IMR-90 (cell line): ENCODE data around the gene BCAP31. TPM values are rescaled to one million over a fixed set of nuclear protein-coding genes. Genes with fewer than 3 reads are reported as not detected.

Source experiments
- ATAC-seq: fragments of 200-7000 bp; cut with Tn5 transposase; 2 replicates; pipeline ENCODE4 v1.9.1; 2020; ENCODE audit warnings: low read depth, mild to moderate bottlenecking, moderate library complexity
- BruUV-seq: library from RNA; stranded (reverse); fragments of 400-500 nt; replicated peaks from 2 replicates; lab custom pipeline; 2021; lab: Mats Ljungman, UMichigan
- CTCF ChIA-PET: fragments of 300-600 bp; formaldehyde crosslinking; extraction: SDS; loops from one replicate; lab custom pipeline; 2021; ENCODE audit warnings: antibody characterized with exemption; lab: Yijun Ruan, JAX
- POLR2A ChIA-PET: fragments of 300-600 bp; sonication (Branson Sonifier 250); formaldehyde crosslinking; loops from one replicate; lab custom pipeline; 2022; ENCODE audit warnings: antibody characterized with exemption; ENCODE audit not compliant: unreplicated experiment; lab: Charles Lee
- DNase-seq: peaks from one replicate; pipeline ENCODE4 v3.0.0; 2013
- H2AFZ ChIP-seq: replicated peaks from 2 replicates; pipeline ENCODE3; 2013; ENCODE audit warnings: low read length, mild to moderate bottlenecking; ENCODE audit not compliant: poor library complexity
- H2AK5ac ChIP-seq: 2 replicates; pipeline ENCODE4 v1.6.1; 2013; ENCODE audit warnings: low read depth, low read length, inconsistent platforms
- H2AK9ac ChIP-seq: replicated peaks from 2 replicates; pipeline ENCODE3; 2013; ENCODE audit warnings: mild to moderate bottlenecking, low read depth, low read length, moderate library complexity; ENCODE audit not compliant: poor library complexity
- H2BK120ac ChIP-seq: 2 replicates; pipeline ENCODE4 v1.6.1; 2013; ENCODE audit warnings: low read depth, low read length, inconsistent platforms
- H2BK15ac ChIP-seq: 3 replicates; pipeline ENCODE4 v1.6.1; 2013; ENCODE audit warnings: low read depth, low read length, inconsistent platforms
- H2BK20ac ChIP-seq: 2 replicates; pipeline ENCODE4 v1.6.1; 2013; ENCODE audit warnings: low read depth, mild to moderate bottlenecking, inconsistent platforms, low read length, moderate library complexity
- H2BK5ac ChIP-seq: 2 replicates; pipeline ENCODE4 v1.6.1; 2013; ENCODE audit warnings: mild to moderate bottlenecking, low read depth, low read length, inconsistent platforms; ENCODE audit not compliant: poor library complexity, severe bottlenecking
- H3K14ac ChIP-seq: replicated peaks from 2 replicates; pipeline ENCODE4 v1.6.1; 2013; ENCODE audit warnings: low read depth, low read length, inconsistent platforms
- H3K18ac ChIP-seq: 2 replicates; pipeline ENCODE4 v1.6.1; 2013; ENCODE audit warnings: low read depth, low read length, control low read depth
- H3K23ac ChIP-seq: 2 replicates; pipeline ENCODE4 v1.6.1; 2013; ENCODE audit warnings: low read depth, low read length, inconsistent platforms
- H3K27ac ChIP-seq: 2 replicates; pipeline ENCODE4 v1.5.1; 2013; ENCODE audit warnings: mild to moderate bottlenecking, control low read depth, low read length; ENCODE audit not compliant: insufficient read depth
- H3K27me3 ChIP-seq: 2 replicates; pipeline ENCODE4 v1.6.1; 2013; ENCODE audit warnings: low read length; ENCODE audit not compliant: control insufficient read depth, insufficient read depth
- H3K36me3 ChIP-seq: 2 replicates; pipeline ENCODE4 v1.6.1; 2013; ENCODE audit warnings: low read length, mixed read lengths; ENCODE audit not compliant: control insufficient read depth, insufficient read depth
- H3K4ac ChIP-seq: 2 replicates; pipeline ENCODE4 v1.6.1; 2013; ENCODE audit warnings: low read depth, low read length, inconsistent platforms
- H3K4me1 ChIP-seq: 2 replicates; pipeline ENCODE4 v1.6.1; 2013; ENCODE audit warnings: low read length, mixed read lengths; ENCODE audit not compliant: control insufficient read depth, insufficient read depth
- H3K4me2 ChIP-seq: 2 replicates; pipeline ENCODE4 v1.6.1; 2013; ENCODE audit warnings: low read depth, mild to moderate bottlenecking, control low read depth, low read length, moderate library complexity
- H3K4me3 ChIP-seq: 2 replicates; pipeline ENCODE4 v1.5.1; 2013; ENCODE audit warnings: low read depth, mild to moderate bottlenecking, control low read depth, low read length, moderate library complexity; ENCODE audit not compliant: insufficient read depth
- H3K56ac ChIP-seq: 2 replicates; pipeline ENCODE4 v1.6.1; 2013; ENCODE audit warnings: low read length, inconsistent platforms; ENCODE audit not compliant: insufficient read depth; ENCODE audit errors: extremely low read depth
- H3K79me1 ChIP-seq, 2 experiments: 2 replicates each; pipeline ENCODE4 v1.6.1; 2013; ENCODE audit warnings: low read length in 2 of 2, inconsistent platforms in 1 of 2, low read depth in 1 of 2
- H3K9ac ChIP-seq: 2 replicates; pipeline ENCODE4 v1.6.1; 2013; ENCODE audit warnings: low read depth, low read length, control low read depth
- H3K9me1 ChIP-seq: 2 replicates; pipeline ENCODE4 v1.6.1; 2013; ENCODE audit warnings: low read length, inconsistent platforms; ENCODE audit not compliant: insufficient read depth
- H3K9me3 ChIP-seq: 2 replicates; pipeline ENCODE4 v1.6.1; 2013; ENCODE audit warnings: low read length; ENCODE audit not compliant: control insufficient read depth, insufficient read depth
- H4K20me1 ChIP-seq: 2 replicates; pipeline ENCODE4 v1.6.1; 2013; ENCODE audit warnings: low read length, inconsistent platforms; ENCODE audit not compliant: insufficient read depth
- H4K5ac ChIP-seq: 2 replicates; pipeline ENCODE4 v1.6.1; 2013; ENCODE audit warnings: mild to moderate bottlenecking, low read depth, low read length, control low read depth
- H4K8ac ChIP-seq, 2 experiments: 2 replicates each; pipeline ENCODE4 v1.6.1; 2013; ENCODE audit warnings: low read depth in 2 of 2, low read length in 2 of 2, control low read depth in 1 of 2, inconsistent platforms in 1 of 2
- H4K91ac ChIP-seq: 2 replicates; pipeline ENCODE4 v1.6.1; 2013; ENCODE audit warnings: low read depth, low read length, inconsistent platforms; ENCODE audit not compliant: insufficient read depth
- BHLHE40 ChIP-seq: fragments of 150-350 bp; IDR thresholded peaks from 2 replicates; pipeline ENCODE4 v1.6.1; 2016; ENCODE audit warnings: mild to moderate bottlenecking, low read depth, low read length
- MAZ ChIP-seq: IDR thresholded peaks from 2 replicates; pipeline ENCODE4 v1.6.1; 2012; ENCODE audit warnings: low read depth, mild to moderate bottlenecking, low read length, improper control_type of control experiment, moderate library complexity, borderline replicate concordance
- MXI1 ChIP-seq: IDR thresholded peaks from 2 replicates; pipeline ENCODE4 v1.6.1; 2012; ENCODE audit warnings: low read depth, mild to moderate bottlenecking, low read length, moderate library complexity, borderline replicate concordance
- NFE2L2 ChIP-seq: fragments of 150-350 bp; IDR thresholded peaks from 2 replicates; pipeline ENCODE4 v1.6.1; 2016; ENCODE audit warnings: low read depth, mild to moderate bottlenecking, low read length
- RAD21 ChIP-seq: IDR thresholded peaks from 2 replicates; pipeline ENCODE4 v1.6.1; 2012; ENCODE audit warnings: low read length, improper control_type of control experiment
- RCOR1 ChIP-seq: IDR thresholded peaks from 2 replicates; pipeline ENCODE4 v1.6.1; 2012; ENCODE audit warnings: mild to moderate bottlenecking, low read length, improper control_type of control experiment; ENCODE audit not compliant: insufficient replicate concordance
- WGBS, 2 experiments: methylation state at CpG; one replicate each; pipeline versions ENCODE4 v1.1.5 to v1.1.7; 2013; ENCODE audit warnings: missing lambda C conversion rate in 2 of 2; ENCODE audit not compliant: insufficient read length in 1 of 2; ENCODE audit errors: extremely low coverage in 2 of 2; 5-methylcytosine and 5-hydroxymethylcytosine counted together
- dilution Hi-C: fragments of 300-500 bp; cut with HindIII; formaldehyde crosslinking; loops from one replicate; pipeline ENCODE4 v1.14.3; 2018; ENCODE audit warnings: low sequenced_read_pairs; ENCODE audit not compliant: unreplicated experiment
- in situ Hi-C: fragments of 300-500 bp; cut with MboI; formaldehyde crosslinking; loops from 3 replicates; pipeline ENCODE4 v1.14.3; 2019; ENCODE audit warnings: low sequenced_read_pairs, inconsistent platforms, mixed read lengths
- intact Hi-C: fragments of 100-400 bp; cut with micrococcal nuclease; formaldehyde crosslinking; loops from 2 replicates; pipeline ENCODE4 v1.10.0; 2022
- polyA plus RNA-seq, 3 experiments: library from polyadenylated mRNA; depleted of rRNA; stranded (reverse); fragments of >200 nt; gene quantifications; 2 replicates each; pipeline ENCODE4 v1.2.3, GENCODE V29; 2012; ENCODE audit warnings: low replicate concordance in 1 of 3
- total RNA-seq: library from RNA; depleted of rRNA; stranded (reverse); fragments of >200 nt; gene quantifications from 2 replicates; pipeline ENCODE4 v1.2.3, GENCODE V29; 2012
- TF ChIP-seq, protein P1 (sequence below): fragments of 150-350 bp; IDR thresholded peaks from 2 replicates; pipeline ENCODE4 v1.6.1; 2017; ENCODE audit warnings: mild to moderate bottlenecking, antibody characterized with exemption, low read length, low read depth

The BCAP31 gene
- total and polyA plus RNA-seq, 2 of the 4 experiments (the other 2 are of a cell fraction) = 125 to 244 TPM

DNA sequence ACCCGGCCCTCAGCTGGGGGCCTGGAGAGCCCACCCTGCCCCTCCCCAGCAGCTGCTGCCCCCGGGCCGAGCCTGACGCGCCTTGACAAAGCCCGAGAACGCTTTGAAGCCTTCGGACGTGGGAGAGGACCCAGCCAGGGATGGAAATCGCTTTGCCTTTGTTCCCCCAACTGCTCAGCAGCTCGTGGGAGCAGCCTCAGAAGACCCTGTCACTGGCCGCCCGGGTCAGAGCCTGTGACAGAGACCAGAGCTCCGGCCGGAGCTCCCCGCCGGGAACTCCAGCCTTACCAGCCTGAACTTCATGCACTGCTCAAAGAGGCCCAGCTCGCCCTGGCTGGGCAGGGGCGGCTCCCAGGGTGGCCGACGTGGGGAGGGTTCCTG lies 39.0 kb downstream of the BCAP31 start:
- in situ Hi-C loops = no loop called here
- ChIA-PET POLR2A (no interaction called here), CTCF (no interaction called here)
- Histone ChIP-seq H3K36me3 (no peaks in the 10 kb centered on the region; the same call in 1 of the 2 replicates), H2AFZ (no peak overlapping the region), H3K79me1 (0 out of 4 replicates have a peak, but pooled peaks cover 0 to 6% of the 10 kb centered on the region in 2 experiments), H3K4ac (no peak overlapping the region), H3K18ac (no peak overlapping the region), H3K9ac (no peak overlapping the region), H3K9me3 (peaks cover 7% of the 10 kb centered on the region; the same call in 1 of the 2 replicates), H2BK15ac (no peak overlapping the region), H3K27ac (no peak overlapping the region), H2BK120ac (no peak overlapping the region), H3K4me2 (no peak overlapping the region), H2BK20ac (no peak overlapping the region), H2AK5ac (no peak overlapping the region), H3K27me3 (peaks cover 1% of the 10 kb centered on the region; the same call in 1 of the 2 replicates), H3K9me1 (peaks cover 5% of the 10 kb centered on the region; the same call in 1 of the 2 replicates), H3K23ac (no peak overlapping the region), H3K14ac (no peak overlapping the region), H4K5ac (no peak overlapping the region), H4K8ac (no peak overlapping the region), H4K20me1 (peaks cover 8% of the 10 kb centered on the region), H4K91ac (no peak overlapping the region), H2BK5ac (no peak overlapping the region), H3K4me3 (no peak overlapping the region), H3K4me1 (peaks cover 6% of the 10 kb centered on the region), H2AK9ac (no peak overlapping the region), H3K56ac (no peak overlapping the region)
- TF ChIP-seq RCOR1 (no peak), NFE2L2 (no peak), MXI1 (no peak), MAZ (no peak), RAD21 (no peak), BHLHE40 (no peak)
- TF ChIP-seq, protein P1, sequence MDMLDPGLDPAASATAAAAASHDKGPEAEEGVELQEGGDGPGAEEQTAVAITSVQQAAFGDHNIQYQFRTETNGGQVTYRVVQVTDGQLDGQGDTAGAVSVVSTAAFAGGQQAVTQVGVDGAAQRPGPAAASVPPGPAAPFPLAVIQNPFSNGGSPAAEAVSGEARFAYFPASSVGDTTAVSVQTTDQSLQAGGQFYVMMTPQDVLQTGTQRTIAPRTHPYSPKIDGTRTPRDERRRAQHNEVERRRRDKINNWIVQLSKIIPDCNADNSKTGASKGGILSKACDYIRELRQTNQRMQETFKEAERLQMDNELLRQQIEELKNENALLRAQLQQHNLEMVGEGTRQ = no peak
- no TSS peak for BruUV-seq
- 48% methylated on average over 7 of the region's 21 CpGs; no CpG with 5 or more reads in 1 of the 2 experiments for WGBS, 2 experiments
- dilution Hi-C loops = no loop called here
- DNase-seq = no peak
- intact Hi-C loops = no loop called here
- ATAC-seq = no peak
